22Rv1 (cell line): Measurements from ENCODE around the gene EML3.

Experiments used
- H3K27ac ChIP-seq: fragments of 450-650 bp; 2 replicates; pipeline ENCODE4 v1.5.1; 2017
- CTCF ChIP-seq: fragments of 450-650 bp; IDR thresholded peaks from 2 replicates; pipeline ENCODE4 v1.5.1; 2017; ENCODE audit warnings: mild to moderate bottlenecking
- ZFX ChIP-seq: fragments of 450-650 bp; IDR thresholded peaks from 2 replicates; pipeline ENCODE4 v1.6.1; 2017; ENCODE audit warnings: antibody characterized with exemption, borderline replicate concordance

EML3 gene, protein sequence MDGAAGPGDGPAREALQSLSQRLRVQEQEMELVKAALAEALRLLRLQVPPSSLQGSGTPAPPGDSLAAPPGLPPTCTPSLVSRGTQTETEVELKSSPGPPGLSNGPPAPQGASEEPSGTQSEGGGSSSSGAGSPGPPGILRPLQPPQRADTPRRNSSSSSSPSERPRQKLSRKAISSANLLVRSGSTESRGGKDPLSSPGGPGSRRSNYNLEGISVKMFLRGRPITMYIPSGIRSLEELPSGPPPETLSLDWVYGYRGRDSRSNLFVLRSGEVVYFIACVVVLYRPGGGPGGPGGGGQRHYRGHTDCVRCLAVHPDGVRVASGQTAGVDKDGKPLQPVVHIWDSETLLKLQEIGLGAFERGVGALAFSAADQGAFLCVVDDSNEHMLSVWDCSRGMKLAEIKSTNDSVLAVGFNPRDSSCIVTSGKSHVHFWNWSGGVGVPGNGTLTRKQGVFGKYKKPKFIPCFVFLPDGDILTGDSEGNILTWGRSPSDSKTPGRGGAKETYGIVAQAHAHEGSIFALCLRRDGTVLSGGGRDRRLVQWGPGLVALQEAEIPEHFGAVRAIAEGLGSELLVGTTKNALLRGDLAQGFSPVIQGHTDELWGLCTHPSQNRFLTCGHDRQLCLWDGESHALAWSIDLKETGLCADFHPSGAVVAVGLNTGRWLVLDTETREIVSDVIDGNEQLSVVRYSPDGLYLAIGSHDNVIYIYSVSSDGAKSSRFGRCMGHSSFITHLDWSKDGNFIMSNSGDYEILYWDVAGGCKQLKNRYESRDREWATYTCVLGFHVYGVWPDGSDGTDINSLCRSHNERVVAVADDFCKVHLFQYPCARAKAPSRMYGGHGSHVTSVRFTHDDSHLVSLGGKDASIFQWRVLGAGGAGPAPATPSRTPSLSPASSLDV

GRCh38 chr11:62612366-62613290 is at the start of gene EML3, which contains the start of gene ROM1:
Gene EML3, minus strand, starts transcription at chr11:62612775. Its CDS starts 318 bp downstream, at chr11:62612457.
Gene ROM1, plus strand, starts transcription at chr11:62613257. Its CDS starts 25 bp downstream, at chr11:62613282.
- TF ChIP-seq CTCF (peak; percentile 92), ZFX (no peak)
- peak within 1 kb of the TSS; percentile 81 for H3K27ac ChIP-seq

DNA sequence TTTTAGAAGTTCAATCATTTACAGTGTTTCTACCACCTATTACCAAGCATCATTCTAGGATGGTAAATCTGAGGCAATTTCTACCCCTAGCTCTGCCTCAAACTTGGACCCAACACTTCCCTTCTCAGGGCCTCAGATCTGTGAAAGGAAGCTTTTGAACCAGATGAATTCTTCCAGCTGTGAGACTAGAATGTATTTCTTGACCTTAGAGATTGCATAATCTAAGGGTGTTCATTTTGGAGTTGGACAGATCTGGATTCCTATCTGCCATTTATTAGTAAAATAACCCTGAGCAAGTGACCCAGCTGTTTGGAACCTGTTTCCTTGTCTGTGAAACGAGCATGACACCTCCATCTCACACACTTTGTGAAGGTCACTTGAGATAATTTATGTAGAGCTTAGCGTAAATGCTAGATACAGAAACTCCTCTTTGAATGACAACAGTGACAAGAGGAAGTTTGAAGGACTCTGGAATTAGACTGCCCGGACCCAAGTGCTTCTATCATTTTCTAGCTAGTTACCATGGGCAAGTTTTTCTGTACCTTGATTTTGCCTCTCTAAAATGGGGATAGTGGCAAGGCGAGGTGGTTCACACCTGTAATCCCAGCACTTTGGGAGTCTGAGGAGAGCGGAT is 44.3 kb upstream of the EML3 start:
- no peak overlapping the region for H3K27ac ChIP-seq
- TF ChIP-seq ZFX = no peak
- TF ChIP-seq CTCF = no peak

- peak overlapping the region; percentile 94 for H3K27ac ChIP-seq
- no peak for TF ChIP-seq ZFX
- no peak for TF ChIP-seq CTCF
Observed at GRCh38 chr11:62654297-62654696, 41.7 kb upstream of the EML3 start.

DNA sequence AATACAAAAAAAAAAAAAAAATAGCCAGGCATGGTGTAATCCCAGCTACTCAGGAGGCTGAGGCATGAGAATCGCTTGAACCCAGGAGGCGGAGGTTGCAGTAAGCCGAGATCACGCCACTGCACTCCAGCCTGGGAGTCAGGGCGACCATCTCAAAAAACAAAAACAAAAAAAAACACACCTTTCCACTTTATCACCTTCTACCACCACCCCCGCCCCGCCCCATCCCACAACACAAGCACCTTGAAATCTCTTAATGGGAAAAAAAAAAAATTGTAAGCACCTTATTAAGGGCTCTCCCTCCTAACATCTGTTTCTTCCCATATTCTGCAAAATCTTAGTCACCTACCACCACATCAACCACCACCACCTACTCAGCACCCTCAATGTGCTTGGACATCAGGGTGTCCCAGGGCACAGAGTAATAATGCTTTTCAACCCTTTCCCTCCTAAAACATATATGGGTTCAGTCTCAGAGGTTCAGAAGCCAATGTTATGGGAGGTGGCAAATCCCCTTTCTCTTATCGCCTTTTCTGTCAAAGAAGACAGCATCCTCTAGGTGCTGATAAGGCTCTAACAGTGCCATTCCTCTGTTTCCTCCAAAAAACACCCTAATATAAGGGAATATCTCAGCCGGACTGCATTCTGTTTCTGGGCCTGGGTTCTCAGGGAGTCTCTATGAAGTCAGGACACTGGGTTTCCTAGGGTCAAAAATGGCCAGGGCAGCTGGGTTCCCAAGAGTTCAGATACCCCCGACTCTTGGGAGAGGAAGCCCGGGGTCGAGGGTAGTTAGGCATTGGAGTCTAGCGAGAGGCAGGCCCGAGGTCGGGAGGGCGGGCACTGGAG is 39.8 kb upstream of the EML3 start:
- H3K27ac ChIP-seq = peak overlapping the region; percentile 94
- no peak for TF ChIP-seq CTCF
- TF ChIP-seq ZFX = no peak

DNA sequence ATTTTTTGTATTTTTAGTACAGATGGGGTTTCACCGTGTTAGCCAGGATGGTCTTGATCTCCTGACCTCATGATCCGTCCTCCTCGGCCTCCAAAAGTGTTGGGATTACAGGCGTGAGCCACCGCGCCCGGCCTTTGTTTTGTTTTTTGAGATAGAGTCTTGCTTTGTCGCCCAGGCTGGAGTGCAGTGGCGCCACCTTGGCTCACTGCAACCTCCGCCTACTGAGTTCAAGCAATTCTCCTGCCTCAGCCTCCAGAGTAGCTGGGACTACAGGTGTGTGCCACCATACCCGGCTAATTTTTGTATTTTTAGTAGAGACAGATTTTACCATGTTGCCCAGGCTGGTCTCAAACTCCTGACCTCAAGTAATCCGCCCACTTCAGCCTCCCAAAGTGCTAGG is 37.7 kb upstream of the EML3 start:
- 0 out of 2 replicates have a peak overlapping the region, but pooled peaks have one; percentile 18 for H3K27ac ChIP-seq

DNA sequence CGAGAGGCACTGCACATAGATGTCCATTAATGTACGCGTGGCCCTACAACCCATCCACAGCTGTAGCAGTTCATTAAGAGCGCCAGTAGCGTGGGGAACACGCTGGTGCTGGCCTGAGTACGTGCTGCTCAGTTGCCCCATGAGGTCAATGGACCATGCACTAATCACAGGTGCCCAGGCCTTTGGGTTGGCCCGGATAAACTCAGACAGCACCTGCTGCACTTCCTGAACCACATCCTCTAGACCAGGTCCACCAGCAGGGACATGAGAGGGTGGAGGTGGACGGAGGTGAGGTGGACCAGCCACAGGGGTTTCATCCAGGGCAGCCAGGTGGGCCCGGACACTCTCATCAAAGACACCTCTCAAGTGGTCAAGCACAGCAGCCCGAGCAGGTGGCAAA is 36.9 kb upstream of the EML3 start:
- no peak for TF ChIP-seq CTCF
- no peak for TF ChIP-seq ZFX
- H3K27ac ChIP-seq = no peak overlapping the region
